ENCODE measurements around the gene CHRND. TPM values are rescaled to one million over a fixed set of nuclear protein-coding genes. Genes with fewer than 3 reads are reported as not detected.

The CHRND gene
- polyA plus RNA-seq, 1 donor (not counting 4 experiments of a cell fraction or from before 2014, with no cell fraction given) = not detected

GRCh38 chr2:232505856-232506255 is 20.1 kb upstream of the CHRND start:
- Histone ChIP-seq H3K36me3 (ENCODE audit: control insufficient read depth in 2 of 2, extremely low read depth in 1 of 2, insufficient read depth in 2 of 2, low read length in 2 of 2) (no peaks in the 10 kb centered on the region), H4K20me1 (ENCODE audit: control insufficient read depth, extremely low read depth, insufficient read depth, low read length) (no peaks in the 10 kb centered on the region), H3K27me3 (ENCODE audit: control insufficient read depth, extremely low read depth, insufficient read depth, low read length) (peaks cover 38% of the 10 kb centered on the region), H3K9me3 (ENCODE audit: control insufficient read depth, low read depth, low read length) (no peaks in the 10 kb centered on the region), H2AFZ (ENCODE audit: control insufficient read depth, low read length) (no peak overlapping the region), H3K4me2 (ENCODE audit: control insufficient read depth, extremely low read depth, insufficient read depth, low read depth, low read length) (no peak overlapping the region), H3K27ac (ENCODE audit: control insufficient read depth, insufficient read depth, low read length) (no peak overlapping the region), H3K4me1 (ENCODE audit: control insufficient read depth, extremely low read depth, insufficient read depth, low read length) (no peaks in the 10 kb centered on the region), H3K9ac (ENCODE audit: control insufficient read depth, extremely low read depth, insufficient read depth, low read length) (no peak overlapping the region), H3K9me1 (ENCODE audit: control insufficient read depth, extremely low read depth, insufficient read depth, low read length) (no peaks in the 10 kb centered on the region), H3K79me2 (ENCODE audit: control insufficient read depth, insufficient read depth, low read length) (no peaks in the 10 kb centered on the region), H3K4me3 (ENCODE audit: control insufficient read depth in 2 of 3, extremely low read depth in 1 of 3, insufficient read depth in 2 of 3, low read depth in 1 of 3, low read length in 3 of 3) (no peak overlapping the region)
- no peak for DNase-seq (ENCODE audit: low read depth, low spot score)
- dilution Hi-C loops (cut with MboI; ENCODE audit: extremely low pct_ligation_motif_present, low sequenced_read_pairs) = no loop called here
- FAIRE-seq = no peak
- TF ChIP-seq EZH2 (IDR thresholded peaks at IDR 0.05; ENCODE audit: low read length) (no peak), CTCF (optimal IDR thresholded peaks at IDR 0.05 in 1 of 3, IDR thresholded peaks at IDR 0.05 in 1 of 3, conservative IDR thresholded peaks at IDR 0.05 in 1 of 3; ENCODE audit: extremely low read depth in 1 of 3, insufficient read depth in 2 of 3, low read length in 3 of 3) (no peak)

- H3K9me3 ChIP-seq (ENCODE audit: control insufficient read depth, low read depth, low read length) = no peaks in the 10 kb centered on the region
- H3K27ac ChIP-seq (ENCODE audit: control insufficient read depth, insufficient read depth, low read length) = no peak overlapping the region
- H2AFZ ChIP-seq (ENCODE audit: control insufficient read depth, low read length) = no peak overlapping the region
- H3K36me3 ChIP-seq (ENCODE audit: control insufficient read depth in 2 of 2, extremely low read depth in 1 of 2, insufficient read depth in 2 of 2, low read length in 2 of 2) = no peaks in the 10 kb centered on the region
- H3K9ac ChIP-seq (ENCODE audit: control insufficient read depth, extremely low read depth, insufficient read depth, low read length) = no peak overlapping the region
- TF ChIP-seq EZH2 (IDR thresholded peaks at IDR 0.05; ENCODE audit: low read length) = no peak
- TF ChIP-seq CTCF (optimal IDR thresholded peaks at IDR 0.05 in 1 of 3, IDR thresholded peaks at IDR 0.05 in 1 of 3, conservative IDR thresholded peaks at IDR 0.05 in 1 of 3; ENCODE audit: extremely low read depth in 1 of 3, insufficient read depth in 2 of 3, low read length in 3 of 3) = no peak
- H3K4me2 ChIP-seq (ENCODE audit: control insufficient read depth, extremely low read depth, insufficient read depth, low read depth, low read length) = no peak overlapping the region
- dilution Hi-C loops (cut with MboI; ENCODE audit: extremely low pct_ligation_motif_present, low sequenced_read_pairs) = no loop called here
- H3K79me2 ChIP-seq (ENCODE audit: control insufficient read depth, insufficient read depth, low read length) = no peaks in the 10 kb centered on the region
- DNase-seq (ENCODE audit: low read depth, low spot score) (no peak), FAIRE-seq (no peak)
- peaks cover 36% of the 10 kb centered on the region for H3K27me3 ChIP-seq (ENCODE audit: control insufficient read depth, extremely low read depth, insufficient read depth, low read length)
- no peaks in the 10 kb centered on the region for H3K9me1 ChIP-seq (ENCODE audit: control insufficient read depth, extremely low read depth, insufficient read depth, low read length)
- no peaks in the 10 kb centered on the region for H3K4me1 ChIP-seq (ENCODE audit: control insufficient read depth, extremely low read depth, insufficient read depth, low read length)
- no peak overlapping the region for H3K4me3 ChIP-seq (ENCODE audit: control insufficient read depth in 2 of 3, extremely low read depth in 1 of 3, insufficient read depth in 2 of 3, low read depth in 1 of 3, low read length in 3 of 3)
- no peaks in the 10 kb centered on the region for H4K20me1 ChIP-seq (ENCODE audit: control insufficient read depth, extremely low read depth, insufficient read depth, low read length)
Measured at GRCh38 chr2:232506709-232507108, 19.3 kb upstream of the CHRND start.

All from keratinocyte (primary cell).